Measurements from ENCODE around the gene GTF2A1.

GRCh38 chr14:81222691-81223090 is 1.9 kb upstream of the GTF2A1 start:
- no peak for TF ChIP-seq CTCF (IDR thresholded peaks at IDR 0.05; ENCODE audit: low read depth, low read length)
- no peak for TF ChIP-seq POLR2A (IDR thresholded peaks at IDR 0.05; ENCODE audit: extremely low read depth, insufficient read length)

Measured in NB4 (cell line).